ENCODE measurements around the gene TRAPPC3L.

GRCh38 chr6:116451916-116452315 lies 93.6 kb downstream of the TRAPPC3L start:
- TF ChIP-seq POLR2AphosphoS5 (IDR thresholded peaks at IDR 0.05; ENCODE audit: borderline replicate concordance, low read depth, low read length) (no peak), EZH2 (IDR thresholded peaks at IDR 0.05) (no peak)

Data from SK-N-MC (cell line).